Jurkat, Clone E6-1 (cell line): Measurements from ENCODE around the gene KAT2B. TPM values are rescaled to one million over a fixed set of nuclear protein-coding genes. Genes with fewer than 3 reads are reported as not detected.
"Not testable (repeated sequence)": the region's sequence is repeated elsewhere in the genome, so short reads cannot be mapped to it uniquely, and the experiment has no call there.

Experiments used
- DNase-seq: peaks from one replicate; pipeline ENCODE4 v3.0.0-alpha.2; 2011; ENCODE audit warnings: low read depth, low spot score
- H3K4me3 ChIP-seq: 2 replicates; pipeline ENCODE4 v1.5.1; 2011; ENCODE audit warnings: mild to moderate bottlenecking, low read length, control low read depth, moderate library complexity
- polyA plus RNA-seq: library from polyadenylated mRNA; unstranded; fragments of >200 nt; gene quantifications from one replicate; pipeline ENCODE4 v1.2.1, GENCODE V29; 2012; ENCODE audit warnings: missing spikeins; ENCODE audit not compliant: insufficient read length, insufficient read depth

Gene KAT2B
- polyA plus RNA-seq: 11.3 TPM

GRCh38 chr3:20039765-20040547 is at the start of gene KAT2B:
Gene KAT2B (plus strand): TSS chr3:20040446. CDS start chr3:20040478, 32 bp downstream.
- peak within 1 kb of the TSS; percentile 68 for H3K4me3 ChIP-seq
- peak; percentile 82 for DNase-seq

- no peak overlapping the region for H3K4me3 ChIP-seq
- no peak for DNase-seq
These were observed 45.5 kb upstream of the KAT2B start for GRCh38 chr3:19994796-19995195.

- H3K4me3 ChIP-seq: no peak overlapping the region
- DNase-seq: no peak
These were observed 42.7 kb upstream of the KAT2B start for GRCh38 chr3:19997502-19997901.

DNA sequence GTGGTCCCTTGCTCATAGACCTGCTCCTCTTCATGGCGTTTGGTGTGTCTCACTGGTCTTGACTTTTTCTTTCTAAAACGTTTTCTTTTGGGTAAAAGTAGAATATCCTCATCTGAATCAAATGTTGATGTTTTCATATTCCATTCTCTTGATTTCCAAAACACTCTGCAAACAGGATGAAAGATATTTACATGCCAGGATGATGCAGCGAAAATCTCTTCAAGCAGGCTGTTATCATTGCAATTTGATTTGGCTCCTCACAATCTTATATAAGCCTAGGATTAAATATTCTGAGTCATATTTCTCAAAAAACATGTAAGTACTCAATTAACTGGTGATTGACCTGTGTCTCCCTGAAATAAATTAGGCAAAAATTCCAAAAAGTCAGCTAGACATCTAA is 38.3 kb upstream of the KAT2B start:
- no peak overlapping the region for H3K4me3 ChIP-seq
- no peak for DNase-seq

- no peak overlapping the region for H3K4me3 ChIP-seq
- DNase-seq: no peak
These were observed 32.3 kb upstream of the KAT2B start for GRCh38 chr3:20007960-20008359.

DNA sequence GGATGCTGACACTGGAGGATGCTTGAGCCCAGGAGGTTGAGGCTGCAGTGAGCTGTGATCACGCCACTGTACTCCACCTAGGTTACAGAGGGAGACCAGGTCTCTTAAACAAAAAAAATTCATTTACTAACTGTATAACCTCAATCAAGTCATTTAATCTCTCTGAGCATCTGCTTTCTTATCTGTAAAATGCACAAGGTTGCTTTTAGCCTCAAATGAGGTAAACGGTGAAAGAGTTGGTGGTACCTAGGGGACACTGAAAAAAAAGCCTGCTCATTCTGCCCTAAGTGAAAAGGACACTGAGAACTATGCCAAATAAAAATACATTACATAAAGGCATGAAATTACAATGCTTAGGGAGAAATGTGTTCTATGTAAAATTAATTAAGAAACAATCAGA is 31.6 kb upstream of the KAT2B start:
- peak; percentile 39 for DNase-seq
- no peak overlapping the region for H3K4me3 ChIP-seq

DNA sequence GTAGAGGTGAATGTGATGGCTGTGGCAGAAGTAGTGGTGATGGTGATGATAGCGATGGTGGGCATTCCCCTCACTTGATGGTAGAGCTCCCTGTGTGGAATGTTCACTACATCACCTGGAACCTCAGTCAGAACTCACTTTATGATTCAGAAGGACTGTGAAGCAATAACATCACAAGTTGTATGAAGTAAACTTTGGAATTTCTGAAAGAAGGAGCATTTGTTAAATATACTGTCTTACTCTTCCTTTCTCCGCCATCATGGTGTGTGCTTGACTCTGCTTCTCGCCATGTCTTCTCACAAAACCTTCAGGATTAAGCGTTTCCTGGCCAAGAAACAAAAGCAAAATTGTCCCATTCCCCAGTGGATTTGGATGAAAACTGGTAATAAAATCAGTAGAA is 28.1 kb upstream of the KAT2B start, which contains the start of gene PP2D1:
Gene PP2D1 (minus strand): TSS at position 101 of the 400 bp plus-strand sequence. CDS start 192 bp downstream, outside the sequence.
- DNase-seq: no peak

GRCh38 chr3:20013396-20013795 is 26.9 kb upstream of the KAT2B start:
- no peak for DNase-seq
- no peak overlapping the region for H3K4me3 ChIP-seq

More for the DNA sequence above, 28.1 kb upstream of the KAT2B start, which contains the start of gene PP2D1:
- no peak within 1 kb of the TSS for H3K4me3 ChIP-seq

DNA sequence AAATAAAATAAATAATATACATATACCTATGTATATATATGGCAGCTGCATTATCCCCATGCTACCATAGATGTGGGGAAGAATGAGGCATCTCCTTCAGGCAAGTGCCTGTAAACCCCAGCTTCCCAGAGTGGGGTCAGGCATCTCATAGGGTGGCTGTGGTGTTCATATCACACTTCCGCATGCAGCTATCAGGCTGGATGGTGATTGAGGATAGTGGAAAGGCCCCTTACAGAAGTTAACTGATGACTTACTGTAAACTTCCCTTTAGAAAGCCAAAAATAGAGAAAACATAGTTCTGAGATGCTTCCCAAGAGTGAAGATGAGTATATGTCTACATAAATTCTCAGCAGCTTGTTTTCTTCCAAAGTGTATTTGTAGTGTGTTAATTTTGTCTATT is 24.7 kb upstream of the KAT2B start:
- no peak for DNase-seq
- H3K4me3 ChIP-seq: no peak overlapping the region

DNA sequence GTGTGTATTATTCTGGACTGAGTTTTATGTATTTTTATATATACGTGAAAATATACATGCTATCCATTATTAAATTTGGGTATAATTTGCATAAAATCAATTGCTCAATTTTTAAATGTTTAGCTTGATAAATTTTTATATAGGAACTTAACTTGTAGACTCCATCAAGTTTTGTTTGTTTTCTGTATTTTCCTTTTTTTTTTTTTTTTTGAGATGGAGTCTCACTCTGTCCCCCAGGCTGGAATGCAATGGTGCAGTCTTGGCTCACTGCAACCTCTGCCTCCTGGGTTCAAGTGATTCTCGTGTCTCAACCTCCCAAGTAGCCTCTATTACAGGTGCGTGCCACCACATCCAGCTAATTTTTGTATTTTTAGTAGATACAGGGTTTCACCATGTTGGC is 24.2 kb upstream of the KAT2B start:
- H3K4me3 ChIP-seq, DNase-seq: not testable (repeated sequence)

- no peak overlapping the region for H3K4me3 ChIP-seq
- no peak for DNase-seq
These were observed 17.2 kb upstream of the KAT2B start for GRCh38 chr3:20022954-20023622.

DNA sequence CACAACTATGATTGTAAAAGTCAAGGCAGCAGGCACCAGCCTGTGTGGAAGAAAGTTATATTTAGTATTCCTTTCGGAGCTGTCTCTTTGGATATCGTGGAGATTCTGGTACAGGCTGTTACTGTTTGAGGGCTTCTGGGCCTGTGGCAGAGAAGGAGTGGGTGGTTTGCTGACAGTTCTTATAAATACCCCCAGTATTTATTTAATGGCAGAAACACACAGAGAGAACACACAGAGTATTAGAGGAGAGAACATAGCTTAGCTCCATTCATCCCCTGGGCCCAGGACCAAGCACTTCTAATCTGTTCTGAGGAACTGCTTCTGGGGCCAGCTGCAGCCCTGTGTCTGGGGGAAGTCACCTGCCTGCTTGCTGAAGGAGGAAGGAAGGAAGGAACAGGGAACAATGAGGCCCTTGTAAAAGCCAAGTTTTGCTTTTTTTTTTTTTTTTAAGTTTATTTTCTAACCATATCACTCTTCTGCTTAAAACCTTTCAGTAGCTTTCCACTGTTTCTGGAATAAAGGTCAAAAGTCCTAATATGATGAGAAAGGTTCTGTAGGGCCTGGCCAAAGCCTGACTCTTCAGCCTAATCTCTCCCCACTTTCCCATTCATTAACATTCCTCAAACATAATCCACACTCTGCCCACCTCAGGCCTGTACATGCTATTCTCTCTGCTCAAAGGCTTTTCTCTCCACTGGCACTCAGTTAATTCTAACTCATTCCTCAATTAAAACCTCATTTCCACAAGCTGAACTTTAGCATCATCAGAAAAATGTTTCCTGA is 16.4 kb upstream of the KAT2B start:
- H3K4me3 ChIP-seq: no peak overlapping the region
- DNase-seq: no peak

GRCh38 chr3:20027136-20027535 is 13.1 kb upstream of the KAT2B start:
- no peak overlapping the region for H3K4me3 ChIP-seq
- peak; percentile 72 for DNase-seq

- no peak overlapping the region for H3K4me3 ChIP-seq
- no peak for DNase-seq
These were observed 11.3 kb upstream of the KAT2B start for GRCh38 chr3:20028905-20029331.

DNA sequence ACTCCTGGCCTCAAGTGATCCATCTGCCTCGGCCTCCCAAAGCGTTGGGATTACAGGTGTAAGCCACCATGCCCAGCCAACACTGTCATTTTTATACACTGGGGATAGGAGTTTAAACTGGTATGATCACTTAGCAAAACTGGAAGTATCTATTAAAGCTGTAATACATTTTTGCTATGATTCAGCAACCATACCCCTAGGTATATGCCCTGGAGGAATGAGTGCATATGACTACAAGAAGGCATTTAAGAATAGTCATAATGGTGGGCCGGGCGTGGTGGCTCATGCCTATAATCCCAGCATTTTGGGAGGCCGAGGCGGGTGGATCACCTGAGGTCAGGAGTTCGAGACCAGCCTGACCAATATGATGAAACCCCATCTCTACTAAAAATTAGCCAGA is 8.3 kb upstream of the KAT2B start:
- DNase-seq, H3K4me3 ChIP-seq: not testable (repeated sequence)

DNA sequence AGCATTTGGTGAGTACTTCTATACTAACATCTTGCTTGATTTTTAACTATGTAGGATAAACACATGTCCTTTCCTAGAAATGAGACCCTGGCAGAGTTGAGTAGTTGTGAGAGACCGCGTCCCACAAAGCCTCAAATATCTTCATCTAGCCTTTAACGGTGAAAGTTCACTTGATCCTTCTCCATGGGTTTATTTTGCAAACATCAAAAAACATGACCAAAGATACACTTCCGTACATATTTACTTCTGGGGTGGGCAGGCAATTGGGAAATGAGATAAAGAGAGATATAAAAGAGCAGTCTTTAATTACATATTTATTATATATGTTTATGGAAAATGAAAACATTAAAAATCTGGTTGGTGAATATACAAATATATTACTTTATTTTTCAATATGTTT is 5.2 kb upstream of the KAT2B start:
- no peak for DNase-seq
- no peak overlapping the region for H3K4me3 ChIP-seq

- H3K4me3 ChIP-seq: no peak overlapping the region
- no peak for DNase-seq
These were observed 2.8 kb upstream of the KAT2B start for GRCh38 chr3:20037255-20037996.

GRCh38 chr3:20038699-20039465 is 1.4 kb upstream of the KAT2B start:
- DNase-seq: no peak

More at GRCh38 chr3:20038699-20039465, 1.4 kb upstream of the KAT2B start:
- peak overlapping the region; percentile 68 for H3K4me3 ChIP-seq
